ENCODE measurements around the gene PLPPR3. TPM values are rescaled to one million over a fixed set of nuclear protein-coding genes. Genes with fewer than 3 reads are reported as not detected.

The PLPPR3 gene
- total and polyA plus RNA-seq, 9 of the 15 experiments (the other 6 are each of a cell fraction or from before 2014, with no cell fraction given): 0.01 to 48.2 (median 8.6) TPM

DNA sequence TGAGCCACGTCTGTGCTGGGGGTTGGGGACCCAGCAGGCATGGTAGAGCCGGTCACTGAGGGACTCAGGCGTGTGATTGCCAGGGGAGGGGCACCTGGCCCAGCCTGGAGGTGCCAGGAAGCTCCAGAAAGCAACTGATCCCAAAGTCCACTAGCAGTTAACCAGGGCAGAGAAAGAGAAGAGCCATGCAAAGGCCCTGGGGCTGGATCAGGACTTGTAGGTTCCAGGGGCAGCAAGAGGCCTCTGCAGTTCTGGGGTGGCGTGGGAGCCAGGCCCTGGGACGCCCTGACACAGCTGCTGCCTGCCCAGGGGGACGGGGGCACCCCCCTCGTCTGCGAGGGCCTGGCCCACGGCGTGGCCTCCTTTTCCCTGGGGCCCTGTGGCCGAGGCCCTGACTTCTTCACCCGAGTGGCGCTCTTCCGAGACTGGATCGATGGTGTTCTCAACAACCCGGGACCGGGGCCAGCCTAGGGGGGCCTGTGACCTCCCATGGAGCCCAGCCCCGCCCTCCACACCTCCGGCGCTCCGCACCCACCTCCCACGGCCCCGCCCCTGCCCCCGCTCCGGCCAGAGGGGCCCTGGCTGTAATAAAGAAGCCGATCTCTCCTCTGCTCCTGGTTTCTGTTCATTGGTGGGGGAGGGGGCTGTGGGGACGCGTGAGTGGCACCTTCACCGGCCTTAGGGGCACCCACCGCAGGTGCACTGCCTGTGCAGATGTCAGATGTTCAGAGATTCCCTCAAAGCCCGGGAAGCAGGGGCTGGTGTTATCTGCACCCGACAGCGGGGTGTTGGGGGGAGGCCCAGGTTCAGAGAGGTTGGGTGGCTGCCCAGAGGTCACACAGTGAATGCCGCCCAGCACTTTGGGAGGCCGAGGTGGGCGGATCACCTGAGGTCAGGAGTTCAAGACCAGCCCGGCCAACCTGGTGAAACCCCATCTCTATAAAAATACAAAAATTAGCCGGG lies 9.9 kb upstream of the PLPPR3 start (continued):
- TF ChIP-seq ZNF217 (CRISPR knock-in tag; IDR thresholded peaks at IDR 0.05) (no peak), CSDE1 (IDR thresholded peaks at IDR 0.05) (no peak), BRF1 (IDR thresholded peaks at IDR 0.05; ENCODE audit: borderline replicate concordance, extremely low read depth, insufficient read length) (no peak), TAF15 (IDR thresholded peaks at IDR 0.05; ENCODE audit: low read depth, low read length) (no peak), KDM1A (IDR thresholded peaks at IDR 0.05) (peak; percentile 83 to 90), TOE1 (IDR thresholded peaks at IDR 0.05; ENCODE audit: borderline replicate concordance) (no peak), TOE1 (CRISPR knock-in tag; IDR thresholded peaks at IDR 0.05; ENCODE audit: borderline replicate concordance, low read depth) (no peak), SMARCA5 (IDR thresholded peaks at IDR 0.05) (peak; percentile 80; the same call in 1 of the 2 replicates), BCOR (IDR thresholded peaks at IDR 0.05) (peak; percentile 97), KLF1 (tag; IDR thresholded peaks at IDR 0.05) (no peak), ZNF263 (CRISPR knock-in tag; IDR thresholded peaks at IDR 0.05; ENCODE audit: borderline replicate concordance) (0 out of 2 replicates have a peak, but pooled peaks have one; percentile 16), U2AF2 (optimal IDR thresholded peaks at IDR 0.05; ENCODE audit: low read depth, low read length) (no peak), ZFX (CRISPR knock-in tag; IDR thresholded peaks at IDR 0.05) (peak; percentile 45), ARID1B (IDR thresholded peaks at IDR 0.05) (peak; percentile 50), MEF2A (IDR thresholded peaks at IDR 0.05; ENCODE audit: control insufficient read depth, low read depth, low read length) (no peak), SIX5 (IDR thresholded peaks at IDR 0.05; ENCODE audit: borderline replicate concordance in 1 of 2, insufficient read depth in 1 of 2, low read depth in 1 of 2, low read length in 2 of 2) (no peak)
- TF ChIP-seq, protein P1, sequence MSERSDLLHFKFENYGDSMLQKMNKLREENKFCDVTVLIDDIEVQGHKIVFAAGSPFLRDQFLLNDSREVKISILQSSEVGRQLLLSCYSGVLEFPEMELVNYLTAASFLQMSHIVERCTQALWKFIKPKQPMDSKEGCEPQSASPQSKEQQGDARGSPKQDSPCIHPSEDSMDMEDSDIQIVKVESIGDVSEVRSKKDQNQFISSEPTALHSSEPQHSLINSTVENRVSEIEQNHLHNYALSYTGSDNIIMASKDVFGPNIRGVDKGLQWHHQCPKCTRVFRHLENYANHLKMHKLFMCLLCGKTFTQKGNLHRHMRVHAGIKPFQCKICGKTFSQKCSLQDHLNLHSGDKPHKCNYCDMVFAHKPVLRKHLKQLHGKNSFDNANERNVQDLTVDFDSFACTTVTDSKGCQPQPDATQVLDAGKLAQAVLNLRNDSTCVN (CRISPR knock-in tag; IDR thresholded peaks at IDR 0.05): no peak
- TF ChIP-seq, protein P2, sequence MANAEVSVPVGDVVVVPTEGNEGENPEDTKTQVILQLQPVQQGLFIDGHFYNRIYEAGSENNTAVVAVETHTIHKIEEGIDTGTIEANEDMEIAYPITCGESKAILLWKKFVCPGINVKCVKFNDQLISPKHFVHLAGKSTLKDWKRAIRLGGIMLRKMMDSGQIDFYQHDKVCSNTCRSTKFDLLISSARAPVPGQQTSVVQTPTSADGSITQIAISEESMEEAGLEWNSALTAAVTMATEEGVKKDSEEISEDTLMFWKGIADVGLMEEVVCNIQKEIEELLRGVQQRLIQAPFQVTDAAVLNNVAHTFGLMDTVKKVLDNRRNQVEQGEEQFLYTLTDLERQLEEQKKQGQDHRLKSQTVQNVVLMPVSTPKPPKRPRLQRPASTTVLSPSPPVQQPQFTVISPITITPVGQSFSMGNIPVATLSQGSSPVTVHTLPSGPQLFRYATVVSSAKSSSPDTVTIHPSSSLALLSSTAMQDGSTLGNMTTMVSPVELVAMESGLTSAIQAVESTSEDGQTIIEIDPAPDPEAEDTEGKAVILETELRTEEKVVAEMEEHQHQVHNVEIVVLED (CRISPR knock-in tag; IDR thresholded peaks at IDR 0.05): no peak
- TF ChIP-seq, protein P3, sequence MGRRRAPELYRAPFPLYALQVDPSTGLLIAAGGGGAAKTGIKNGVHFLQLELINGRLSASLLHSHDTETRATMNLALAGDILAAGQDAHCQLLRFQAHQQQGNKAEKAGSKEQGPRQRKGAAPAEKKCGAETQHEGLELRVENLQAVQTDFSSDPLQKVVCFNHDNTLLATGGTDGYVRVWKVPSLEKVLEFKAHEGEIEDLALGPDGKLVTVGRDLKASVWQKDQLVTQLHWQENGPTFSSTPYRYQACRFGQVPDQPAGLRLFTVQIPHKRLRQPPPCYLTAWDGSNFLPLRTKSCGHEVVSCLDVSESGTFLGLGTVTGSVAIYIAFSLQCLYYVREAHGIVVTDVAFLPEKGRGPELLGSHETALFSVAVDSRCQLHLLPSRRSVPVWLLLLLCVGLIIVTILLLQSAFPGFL (CRISPR knock-in tag; IDR thresholded peaks at IDR 0.05): no peak
- TF ChIP-seq, protein P4, sequence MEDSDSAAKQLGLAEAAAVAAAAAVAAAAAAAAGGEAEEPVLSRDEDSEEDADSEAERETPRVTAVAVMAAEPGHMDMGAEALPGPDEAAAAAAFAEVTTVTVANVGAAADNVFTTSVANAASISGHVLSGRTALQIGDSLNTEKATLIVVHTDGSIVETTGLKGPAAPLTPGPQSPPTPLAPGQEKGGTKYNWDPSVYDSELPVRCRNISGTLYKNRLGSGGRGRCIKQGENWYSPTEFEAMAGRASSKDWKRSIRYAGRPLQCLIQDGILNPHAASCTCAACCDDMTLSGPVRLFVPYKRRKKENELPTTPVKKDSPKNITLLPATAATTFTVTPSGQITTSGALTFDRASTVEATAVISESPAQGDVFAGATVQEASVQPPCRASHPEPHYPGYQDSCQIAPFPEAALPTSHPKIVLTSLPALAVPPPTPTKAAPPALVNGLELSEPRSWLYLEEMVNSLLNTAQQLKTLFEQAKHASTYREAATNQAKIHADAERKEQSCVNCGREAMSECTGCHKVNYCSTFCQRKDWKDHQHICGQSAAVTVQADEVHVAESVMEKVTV (CRISPR knock-in tag; IDR thresholded peaks at IDR 0.05): no peak
- TF ChIP-seq, protein P5, sequence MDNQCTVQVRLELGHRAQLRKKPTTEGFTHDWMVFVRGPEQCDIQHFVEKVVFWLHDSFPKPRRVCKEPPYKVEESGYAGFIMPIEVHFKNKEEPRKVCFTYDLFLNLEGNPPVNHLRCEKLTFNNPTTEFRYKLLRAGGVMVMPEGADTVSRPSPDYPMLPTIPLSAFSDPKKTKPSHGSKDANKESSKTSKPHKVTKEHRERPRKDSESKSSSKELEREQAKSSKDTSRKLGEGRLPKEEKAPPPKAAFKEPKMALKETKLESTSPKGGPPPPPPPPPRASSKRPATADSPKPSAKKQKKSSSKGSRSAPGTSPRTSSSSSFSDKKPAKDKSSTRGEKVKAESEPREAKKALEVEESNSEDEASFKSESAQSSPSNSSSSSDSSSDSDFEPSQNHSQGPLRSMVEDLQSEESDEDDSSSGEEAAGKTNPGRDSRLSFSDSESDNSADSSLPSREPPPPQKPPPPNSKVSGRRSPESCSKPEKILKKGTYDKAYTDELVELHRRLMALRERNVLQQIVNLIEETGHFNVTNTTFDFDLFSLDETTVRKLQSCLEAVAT (IDR thresholded peaks at IDR 0.05): no peak

Measured in K562 (cell line).